NCI-H146 treated with DMSO at 0.1 percent for 48 hours (cell line): ENCODE results near the gene RYR2.
"Not testable (repeated sequence)": the region's sequence is repeated elsewhere in the genome, so short reads cannot be mapped to it uniquely, and the experiment has no call there.

Experiments
- DNase-seq: peaks from one replicate; lab custom pipeline; 2025; ENCODE audit not compliant: unreplicated experiment; lab: John Stamatoyannopoulos, UW

RYR2 gene

DNA sequence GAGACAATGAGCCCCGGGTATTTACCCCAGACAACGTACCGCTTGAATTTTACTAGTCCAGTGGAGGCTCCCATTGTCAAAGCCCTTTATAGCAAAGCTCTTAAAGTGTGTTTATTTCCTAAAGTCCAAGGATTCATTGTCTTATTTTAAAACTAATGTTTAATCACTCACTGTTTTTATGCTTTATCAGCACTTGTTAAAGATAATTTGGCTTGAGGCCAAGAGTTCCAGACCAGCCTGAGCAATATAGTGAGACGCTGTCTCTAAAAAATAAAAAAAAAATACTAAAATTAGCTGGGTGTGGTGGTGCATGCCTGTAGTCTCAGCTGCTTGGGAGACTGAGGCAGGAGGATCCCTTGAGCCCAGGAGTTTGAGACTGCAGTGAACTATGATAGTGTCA is 202.8 kb downstream of the RYR2 start:
- no peak for DNase-seq

DNA sequence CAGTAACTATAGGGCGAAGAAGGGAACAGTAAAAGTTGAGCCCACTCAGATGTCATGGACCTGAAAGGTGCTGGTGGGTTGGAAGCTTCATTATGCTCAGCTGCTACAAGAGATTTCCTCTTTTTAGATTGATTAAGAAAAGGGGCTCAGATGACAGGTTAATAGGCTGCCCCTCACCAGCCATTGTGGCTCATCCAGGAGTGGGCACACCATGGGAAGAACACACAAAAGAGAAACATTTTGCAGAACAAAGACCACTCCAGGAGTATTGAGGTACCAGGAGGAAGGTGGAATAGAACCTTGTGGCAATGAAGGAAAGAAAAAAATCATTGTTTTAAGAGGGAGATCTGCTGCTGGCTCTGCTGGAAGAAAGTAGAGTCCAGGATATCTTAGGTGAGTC is 205.5 kb downstream of the RYR2 start:
- no peak for DNase-seq

GRCh38 chr1:237249120-237249519 is 207.1 kb downstream of the RYR2 start:
- no peak for DNase-seq

DNA sequence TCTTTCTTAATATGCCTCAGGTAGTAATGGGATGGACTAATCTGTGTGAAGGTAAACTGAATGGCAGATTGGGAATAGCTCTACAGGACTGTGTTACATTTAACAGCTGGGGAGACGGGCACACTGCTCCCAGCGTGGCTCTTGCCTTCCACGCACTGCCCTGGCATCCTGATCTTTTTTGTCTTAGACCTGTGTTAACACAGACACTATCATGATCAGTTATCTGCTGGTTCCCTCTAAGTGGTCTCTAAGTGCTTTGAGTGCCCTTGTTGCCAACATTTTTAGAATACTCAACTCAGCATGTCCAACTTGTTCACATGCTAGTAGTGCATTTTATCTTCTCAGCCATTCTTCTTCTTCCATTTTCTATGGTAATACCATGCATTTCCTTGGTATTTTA is 208.1 kb downstream of the RYR2 start:
- DNase-seq, result no peak

DNA sequence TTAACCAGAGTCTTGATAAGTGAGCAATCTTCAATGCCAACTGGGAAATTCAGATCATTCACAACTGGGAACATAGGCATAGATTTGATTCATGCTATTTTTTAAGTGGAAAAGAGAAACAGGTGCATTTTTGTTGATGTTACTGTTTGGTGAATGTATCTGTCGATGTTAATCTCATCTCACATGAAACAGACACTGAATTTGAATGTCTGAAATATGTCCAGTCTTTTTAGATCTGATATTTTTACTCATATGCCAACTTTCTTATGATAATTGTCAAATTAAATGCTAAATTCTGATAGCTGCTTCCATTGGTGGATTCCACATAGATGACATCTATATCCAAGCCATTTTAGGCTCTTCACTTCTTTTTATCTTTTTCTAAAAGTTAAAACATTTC is 213.1 kb downstream of the RYR2 start:
- no peak for DNase-seq

DNA sequence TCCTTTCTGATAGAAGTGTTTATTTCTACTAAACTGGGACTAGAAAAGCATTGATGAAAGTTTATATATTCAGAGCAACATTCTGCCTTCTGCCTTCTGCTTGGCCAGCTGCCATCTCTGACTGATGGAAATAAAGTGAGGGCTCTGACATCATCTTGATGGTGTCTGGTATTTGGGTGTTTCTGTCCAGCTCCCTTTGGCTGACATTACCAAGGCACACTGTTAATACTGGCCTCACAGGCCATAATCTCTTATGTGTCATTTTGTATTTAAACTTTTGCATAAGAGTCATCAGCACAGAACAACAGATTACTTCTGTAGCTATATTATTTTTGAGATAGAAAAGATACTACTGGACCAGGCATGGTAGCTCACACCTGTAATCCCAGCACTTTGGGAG is 216.9 kb downstream of the RYR2 start:
- DNase-seq, result no peak

GRCh38 chr1:237261198-237261597 is 219.2 kb downstream of the RYR2 start:
- no peak for DNase-seq

- DNase-seq, result no peak
These were observed 225.8 kb downstream of the RYR2 start for GRCh38 chr1:237267743-237268142.

DNA sequence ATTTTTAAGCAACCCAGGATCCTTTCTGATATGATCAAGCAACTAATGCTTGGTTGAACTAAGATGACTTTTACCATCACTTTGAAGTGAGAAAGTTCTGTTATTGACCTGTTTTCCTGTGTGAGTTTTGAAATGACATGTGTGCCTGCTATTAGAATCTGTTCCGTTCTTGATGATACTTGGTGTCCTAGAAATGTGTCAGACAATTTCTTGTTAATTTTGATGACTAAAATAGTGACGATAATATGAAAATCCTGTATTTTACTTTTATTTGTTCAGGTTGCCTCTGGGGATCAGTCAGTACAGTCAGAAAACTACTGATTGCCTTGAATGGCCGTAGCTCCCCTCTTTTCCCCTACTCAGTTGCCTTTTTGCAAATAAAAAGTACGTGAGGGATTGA is 228.0 kb downstream of the RYR2 start:
- no peak for DNase-seq

DNA sequence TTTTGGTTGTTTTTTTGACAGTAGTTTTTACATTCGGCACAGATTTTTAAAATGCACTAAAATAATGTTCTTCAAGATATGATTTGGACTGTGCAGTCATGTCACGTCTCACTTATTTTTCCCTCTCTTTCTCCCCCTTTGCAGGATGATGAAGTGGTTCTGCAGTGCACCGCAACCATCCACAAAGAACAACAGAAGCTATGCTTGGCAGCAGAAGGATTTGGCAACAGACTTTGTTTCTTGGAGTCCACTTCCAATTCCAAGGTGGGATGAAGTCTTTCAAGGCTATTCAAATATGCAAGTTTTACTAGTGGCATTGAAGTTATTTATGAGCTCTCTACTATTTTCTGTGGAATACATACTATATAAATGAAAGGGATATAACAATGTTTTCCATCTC is 228.4 kb downstream of the RYR2 start:
- no peak for DNase-seq

- DNase-seq, result not testable (repeated sequence)
These were observed 236.0 kb downstream of the RYR2 start for GRCh38 chr1:237277994-237278393.

- no peak for DNase-seq
These were observed 237.6 kb downstream of the RYR2 start for GRCh38 chr1:237279629-237280028.

DNA sequence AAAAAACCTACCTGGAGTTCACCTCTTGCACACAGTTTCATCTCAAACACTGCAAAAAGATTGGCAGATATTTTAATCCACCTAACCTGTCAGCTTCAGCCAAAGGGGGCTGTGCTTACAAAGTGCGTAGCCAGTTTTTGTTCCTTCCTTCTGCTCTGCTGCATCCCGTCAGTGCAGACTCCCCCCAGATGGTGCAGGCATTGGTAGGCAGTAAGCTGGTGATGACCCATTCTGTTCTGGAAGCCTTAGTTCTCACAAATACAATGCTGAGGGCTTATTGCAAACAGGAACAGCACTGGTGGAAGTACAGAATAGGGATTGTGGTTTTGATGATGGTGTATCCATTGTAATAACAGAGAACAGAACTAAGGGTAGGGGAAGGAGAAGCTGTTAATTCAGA is 239.5 kb downstream of the RYR2 start:
- DNase-seq, result no peak

- DNase-seq, result no peak
These were observed 240.3 kb downstream of the RYR2 start for GRCh38 chr1:237282208-237282783.

DNA sequence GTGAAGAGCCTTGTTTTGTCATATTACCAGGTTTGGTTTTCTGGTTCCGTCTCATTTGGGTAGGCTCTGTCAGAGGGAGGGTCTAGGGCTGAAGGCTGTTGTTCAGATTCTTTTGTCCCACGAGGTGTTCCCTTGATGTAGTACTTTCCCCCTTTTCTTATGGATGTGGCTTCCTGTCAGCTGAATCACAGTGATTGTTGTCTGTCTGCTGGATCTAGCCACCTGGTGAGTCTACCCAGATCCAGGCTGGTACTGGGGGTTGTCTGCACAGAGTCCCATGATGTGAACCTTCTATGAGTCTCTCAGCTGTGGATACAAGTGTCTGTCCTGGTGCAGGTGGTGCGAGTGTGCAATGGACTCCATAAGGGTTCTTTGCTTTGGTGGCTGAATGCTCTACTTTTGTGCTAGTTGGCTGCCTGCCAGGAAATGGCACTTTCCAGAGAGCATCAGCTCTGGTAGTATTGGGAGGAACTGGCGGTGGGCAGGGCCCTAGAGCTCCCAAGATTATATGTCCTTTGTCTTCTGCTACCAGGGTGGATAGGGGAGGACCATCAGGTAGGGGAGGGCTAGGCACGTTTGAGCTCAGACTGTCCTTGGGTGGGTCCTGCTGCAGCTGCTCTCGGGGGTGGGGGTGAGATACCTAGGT is 246.0 kb downstream of the RYR2 start:
- DNase-seq, result no peak

GRCh38 chr1:237293804-237294203 is 251.8 kb downstream of the RYR2 start:
- no peak for DNase-seq

GRCh38 chr1:237296861-237297260 is 254.9 kb downstream of the RYR2 start:
- DNase-seq, result no peak

- DNase-seq, result no peak
These were observed 258.7 kb downstream of the RYR2 start for GRCh38 chr1:237300642-237301041.

- no peak for DNase-seq
These were observed 261.9 kb downstream of the RYR2 start for GRCh38 chr1:237303929-237304328.

DNA sequence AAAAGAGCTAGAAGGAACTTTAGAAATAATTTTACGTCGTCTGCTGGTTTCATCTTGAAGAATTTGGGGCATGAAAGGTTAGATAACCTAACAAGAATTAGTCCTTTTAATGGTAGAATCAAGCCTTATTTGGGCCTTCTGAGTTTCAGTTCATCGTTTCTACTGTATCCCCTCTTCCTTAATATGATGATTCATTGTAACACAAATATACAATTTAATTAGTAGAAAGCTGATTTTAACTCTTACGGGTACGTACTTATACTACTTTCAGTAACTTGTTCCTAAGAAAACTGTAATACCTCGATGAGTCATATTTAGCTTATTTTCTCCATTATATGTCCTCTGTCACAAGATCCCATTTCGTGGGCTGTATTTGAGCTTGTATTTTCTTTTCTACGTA is 264.7 kb downstream of the RYR2 start:
- no peak for DNase-seq

DNA sequence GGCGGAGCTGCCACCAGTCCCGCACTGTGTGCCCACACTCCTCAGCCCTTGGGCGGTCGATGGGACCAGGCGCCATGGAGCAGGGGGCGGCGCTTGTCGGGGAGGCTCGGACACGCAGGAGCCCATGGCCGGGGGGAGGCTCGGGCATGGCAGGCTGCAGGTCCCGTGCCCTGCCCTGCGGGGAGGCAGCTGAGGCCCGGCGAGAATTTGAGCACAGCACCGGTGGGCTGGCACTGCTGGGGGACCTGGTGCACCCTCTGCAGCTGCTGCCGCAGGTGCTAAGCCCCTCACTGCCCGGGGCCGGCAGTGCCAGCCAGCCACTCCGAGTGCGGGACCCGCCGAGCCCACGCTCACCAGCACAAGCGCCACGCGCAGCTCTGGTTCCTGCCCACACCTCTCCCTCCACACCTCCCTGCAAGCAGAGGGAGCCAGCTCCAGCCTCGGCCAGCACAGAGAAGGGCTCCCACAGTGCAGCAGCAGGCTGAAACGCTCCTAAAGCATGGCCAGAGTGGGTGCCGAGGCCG is 267.7 kb downstream of the RYR2 start:
- no peak for DNase-seq

- no peak for DNase-seq
These were observed 274.4 kb downstream of the RYR2 start for GRCh38 chr1:237316352-237316751.

DNA sequence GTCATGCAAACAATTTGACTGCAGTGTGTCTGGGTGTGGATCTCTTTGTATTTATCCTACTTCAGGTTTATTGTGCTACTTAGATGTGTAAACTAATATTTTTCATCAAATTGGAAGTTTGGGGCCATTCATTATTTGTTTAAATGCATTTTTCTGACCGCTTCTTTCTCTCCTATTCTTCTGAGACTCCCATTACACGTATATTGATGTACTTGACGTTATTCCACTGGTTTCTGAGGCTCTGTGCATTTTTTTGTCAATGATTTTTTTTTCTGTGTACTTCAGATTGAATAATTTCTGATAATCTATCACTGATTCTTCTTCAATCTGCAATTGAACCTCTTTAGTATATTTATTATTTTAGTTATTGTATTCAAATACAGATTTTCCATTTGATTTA is 276.8 kb downstream of the RYR2 start:
- no peak for DNase-seq
